PC-3 (cell line): ENCODE results near the gene PRSS27. TPM values are rescaled to one million over a fixed set of nuclear protein-coding genes. Genes with fewer than 3 reads are reported as not detected.

ENCODE experiments used
- ATAC-seq: fragments of 200-7000 bp; cut with Tn5 transposase; 2 replicates; pipeline ENCODE4 v1.9.1; 2020; ENCODE audit warnings: mild to moderate bottlenecking, moderate library complexity
- BruUV-seq: library from RNA; stranded (reverse); fragments of 400-500 nt; replicated peaks from 2 replicates; lab custom pipeline; 2021; lab: Mats Ljungman, UMichigan
- CTCF ChIA-PET: fragments of 300-600 bp; sonication (Branson Sonifier 250); formaldehyde crosslinking; loops from one replicate; lab custom pipeline; 2022; ENCODE audit warnings: antibody characterized with exemption; lab: Charles Lee
- POLR2A ChIA-PET: fragments of 300-600 bp; sonication (Branson Sonifier 250); formaldehyde crosslinking; loops from one replicate; lab custom pipeline; 2022; ENCODE audit warnings: antibody characterized with exemption; ENCODE audit not compliant: unreplicated experiment; lab: Charles Lee
- DNase-seq: peaks from one replicate; pipeline ENCODE4 v3.0.0-alpha.2; 2015
- H2AFZ ChIP-seq: fragments of 300-600 bp; sonication (generic); 2 replicates; pipeline ENCODE4 v1.6.0; 2016; ENCODE audit warnings: antibody characterized with exemption, low read length
- H3F3A ChIP-seq: fragments of 300-600 bp; sonication (generic); one replicate; pipeline ENCODE4 v1.6.0; 2017; ENCODE audit warnings: antibody characterized with exemption, low read length, control low read depth, mild to moderate bottlenecking; ENCODE audit not compliant: unreplicated experiment
- H3K27ac ChIP-seq: fragments of 300-600 bp; sonication (generic); 2 replicates; pipeline ENCODE4 v1.5.1; 2016; ENCODE audit warnings: mild to moderate bottlenecking, low read length
- H3K27me3 ChIP-seq: fragments of 300-600 bp; sonication (generic); 2 replicates; pipeline ENCODE4 v1.6.1; 2016; ENCODE audit warnings: low read length, mixed read lengths
- H3K36me3 ChIP-seq: fragments of 300-600 bp; sonication (generic); 2 replicates; pipeline ENCODE4 v1.6.1; 2016; ENCODE audit warnings: low read depth, mixed run types, low read length, mixed read lengths
- H3K4me1 ChIP-seq: fragments of 300-600 bp; sonication (generic); 2 replicates; pipeline ENCODE4 v1.5.1; 2016; ENCODE audit warnings: low read length; ENCODE audit not compliant: insufficient read depth
- H3K4me2 ChIP-seq: fragments of 300-600 bp; sonication (generic); 2 replicates; pipeline ENCODE4 v1.6.0; 2016; ENCODE audit warnings: low read length
- H3K4me3 ChIP-seq: fragments of 300-600 bp; sonication (generic); 2 replicates; pipeline ENCODE4 v1.5.1; 2016; ENCODE audit warnings: mild to moderate bottlenecking, low read length, mixed read lengths
- H3K79me2 ChIP-seq: fragments of 300-600 bp; sonication (generic); 2 replicates; pipeline ENCODE4 v1.6.1; 2017; ENCODE audit warnings: low read length, mixed read lengths
- H3K9ac ChIP-seq: fragments of 300-600 bp; sonication (generic); 2 replicates; pipeline ENCODE4 v1.6.0; 2016; ENCODE audit warnings: mild to moderate bottlenecking, low read length
- H3K9me2 ChIP-seq: fragments of 300-600 bp; sonication (generic); replicated peaks from 2 replicates; pipeline ENCODE4 v1.6.1; 2016; ENCODE audit warnings: mixed run types, low read length, mixed read lengths
- H3K9me3 ChIP-seq: fragments of 300-600 bp; sonication (generic); 2 replicates; pipeline ENCODE4 v1.6.1; 2016; ENCODE audit warnings: low read length, mixed read lengths
- H4K20me1 ChIP-seq: fragments of 300-600 bp; sonication (generic); 2 replicates; pipeline ENCODE4 v1.6.1; 2016; ENCODE audit warnings: low read length, mixed read lengths
- EZH2 ChIP-seq: fragments of 300-600 bp; sonication (generic); IDR thresholded peaks from one replicate; pipeline ENCODE4 v1.6.1; 2017; ENCODE audit warnings: antibody characterized with exemption, mild to moderate bottlenecking, low read length; ENCODE audit not compliant: unreplicated experiment
- EZH2phosphoT487 ChIP-seq: fragments of 300-600 bp; sonication (generic); IDR thresholded peaks from 2 replicates; pipeline ENCODE4 v1.6.1; 2018; ENCODE audit warnings: mild to moderate bottlenecking, antibody characterized with exemption, low read length, borderline replicate concordance
- intact Hi-C: fragments of 100-400 bp; cut with micrococcal nuclease; formaldehyde crosslinking; loops from 2 replicates; pipeline ENCODE4 v1.9.0; 2023
- total RNA-seq: library from RNA; depleted of rRNA; stranded (reverse); fragments of >200 nt; gene quantifications from 2 replicates; pipeline ENCODE4 v1.2.3, GENCODE V29; 2014; rRNA removed
- TF ChIP-seq, protein P1 (sequence below): fragments of 300-600 bp; sonication (generic); conservative IDR thresholded peaks from 2 replicates; pipeline ENCODE4 v1.5.1; 2017; ENCODE audit warnings: antibody characterized with exemption, low read depth, mild to moderate bottlenecking, low read length

The PRSS27 gene
- total RNA-seq, 1 experiment from 2014 or later, result 1.2 TPM

DNA sequence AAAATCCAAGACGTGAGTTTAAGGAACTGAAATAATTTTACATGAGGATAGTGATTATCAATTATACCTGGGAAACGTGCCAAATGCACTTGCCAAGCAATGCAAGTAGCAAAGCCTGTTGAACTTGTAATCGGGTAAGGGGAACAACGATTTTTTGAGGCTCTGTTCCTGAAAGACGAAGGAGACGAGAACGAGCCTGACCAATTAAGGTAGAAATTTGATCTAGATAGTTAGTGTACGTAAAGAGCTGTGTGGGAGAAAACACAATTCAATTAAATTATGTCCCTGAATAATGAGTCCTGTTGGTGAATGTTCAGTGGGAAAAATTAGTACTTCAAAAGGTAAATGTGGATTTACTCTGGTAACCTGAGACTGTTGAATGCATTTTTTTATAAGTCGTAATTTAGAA is 55.4 kb downstream of the PRSS27 start:
- TF ChIP-seq EZH2 (no peak), EZH2phosphoT487 (no peak)
- TF ChIP-seq, protein P1, sequence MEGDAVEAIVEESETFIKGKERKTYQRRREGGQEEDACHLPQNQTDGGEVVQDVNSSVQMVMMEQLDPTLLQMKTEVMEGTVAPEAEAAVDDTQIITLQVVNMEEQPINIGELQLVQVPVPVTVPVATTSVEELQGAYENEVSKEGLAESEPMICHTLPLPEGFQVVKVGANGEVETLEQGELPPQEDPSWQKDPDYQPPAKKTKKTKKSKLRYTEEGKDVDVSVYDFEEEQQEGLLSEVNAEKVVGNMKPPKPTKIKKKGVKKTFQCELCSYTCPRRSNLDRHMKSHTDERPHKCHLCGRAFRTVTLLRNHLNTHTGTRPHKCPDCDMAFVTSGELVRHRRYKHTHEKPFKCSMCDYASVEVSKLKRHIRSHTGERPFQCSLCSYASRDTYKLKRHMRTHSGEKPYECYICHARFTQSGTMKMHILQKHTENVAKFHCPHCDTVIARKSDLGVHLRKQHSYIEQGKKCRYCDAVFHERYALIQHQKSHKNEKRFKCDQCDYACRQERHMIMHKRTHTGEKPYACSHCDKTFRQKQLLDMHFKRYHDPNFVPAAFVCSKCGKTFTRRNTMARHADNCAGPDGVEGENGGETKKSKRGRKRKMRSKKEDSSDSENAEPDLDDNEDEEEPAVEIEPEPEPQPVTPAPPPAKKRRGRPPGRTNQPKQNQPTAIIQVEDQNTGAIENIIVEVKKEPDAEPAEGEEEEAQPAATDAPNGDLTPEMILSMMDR, result no peak
- CTCF ChIA-PET, result no interaction called here
- BruUV-seq, result no TSS peak
- no peaks in the 10 kb centered on the region for H4K20me1 ChIP-seq
- H3K27ac ChIP-seq, result peak overlapping the region; percentile 97
- peak overlapping the region; percentile 76 for H3K4me2 ChIP-seq
- ATAC-seq (no peak), DNase-seq (peak; percentile 57)
- no peaks in the 10 kb centered on the region for H3K9me3 ChIP-seq
- peaks cover 27% of the 10 kb centered on the region for H3K4me1 ChIP-seq
- H3K36me3 ChIP-seq, result no peaks in the 10 kb centered on the region
- H3K9ac ChIP-seq, result peak overlapping the region; percentile 72
- H3K4me3 ChIP-seq, result peak overlapping the region; percentile 44
- H3K27me3 ChIP-seq, result no peaks in the 10 kb centered on the region
- peaks cover 3% of the 10 kb centered on the region for H3F3A ChIP-seq
- POLR2A ChIA-PET, result no interaction called here
- H3K79me2 ChIP-seq, result no peaks in the 10 kb centered on the region
- intact Hi-C loops, result no loop called here
- H3K9me2 ChIP-seq, result no peaks in the 10 kb centered on the region
- peak overlapping the region; percentile 59; the same call in 1 of the 2 replicates for H2AFZ ChIP-seq

DNA sequence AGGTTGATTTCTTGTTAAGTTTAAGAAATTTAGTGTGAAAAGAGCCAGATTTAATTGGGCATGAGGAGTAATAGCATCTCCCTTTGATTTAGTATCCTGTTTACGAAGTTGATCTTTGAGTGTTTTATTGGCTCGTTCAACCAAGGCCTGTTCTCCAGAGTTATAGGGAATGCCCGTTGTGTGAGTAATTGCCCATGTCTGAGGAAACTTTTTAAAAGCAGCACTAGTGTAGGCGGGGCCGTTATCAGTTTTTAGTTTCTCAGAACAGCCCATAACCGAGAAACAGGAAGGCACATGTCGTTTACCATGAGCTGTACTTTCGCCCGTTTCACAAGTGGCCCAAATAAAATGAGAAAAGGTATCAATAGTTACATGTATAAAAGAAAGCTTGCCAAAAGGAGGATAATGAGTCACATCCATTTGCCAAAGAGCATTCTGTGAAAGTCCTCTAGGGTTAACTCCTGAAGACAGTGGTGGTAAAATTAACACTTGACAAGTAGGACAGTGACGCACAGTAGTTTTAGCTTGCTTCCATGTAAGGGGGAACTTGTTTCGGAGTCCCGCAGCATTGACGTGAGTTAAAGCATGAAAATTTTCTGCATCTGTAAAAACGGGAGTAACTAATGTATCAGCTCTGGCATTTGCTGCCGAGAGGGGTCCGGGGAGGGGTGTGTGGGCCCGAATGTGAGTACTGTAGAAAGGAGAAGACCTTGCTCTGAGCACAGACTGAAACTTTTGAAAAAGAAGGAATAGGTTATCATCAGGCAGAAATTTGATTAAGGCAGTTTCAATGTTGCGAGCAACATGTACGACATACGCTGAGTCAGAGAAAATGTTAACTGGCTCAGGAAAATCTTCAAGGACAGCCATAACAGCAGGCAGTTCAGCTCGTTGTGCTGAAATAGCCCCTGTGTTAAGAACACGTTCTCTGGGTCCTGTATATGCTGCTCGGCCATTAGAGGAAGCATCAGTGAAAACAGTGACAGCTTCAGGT is 56.2 kb downstream of the PRSS27 start:
- Histone ChIP-seq H3K4me2 (peak overlapping the region; percentile 76), H3K9ac (peak overlapping the region; percentile 72), H3K36me3 (no peaks in the 10 kb centered on the region), H3K27me3 (no peaks in the 10 kb centered on the region), H3K79me2 (no peaks in the 10 kb centered on the region), H3K4me3 (peak overlapping the region; percentile 44; the same call in 1 of the 2 replicates), H3K9me3 (no peaks in the 10 kb centered on the region), H3K4me1 (peaks cover 27% of the 10 kb centered on the region), H4K20me1 (no peaks in the 10 kb centered on the region), H3K27ac (peak overlapping the region; percentile 97), H2AFZ (peak overlapping the region; percentile 59), H3F3A (peaks cover 3% of the 10 kb centered on the region), H3K9me2 (no peaks in the 10 kb centered on the region)
- intact Hi-C loops, result no loop called here
- peak; percentile 96 for ATAC-seq
- TF ChIP-seq, protein P1, result no peak
- TF ChIP-seq EZH2phosphoT487 (no peak), EZH2 (no peak)
- BruUV-seq, result no TSS peak
- peak; percentile 81 for DNase-seq
- CTCF ChIA-PET, result no interaction called here
- POLR2A ChIA-PET, result no interaction called here

Other genes with a start within 250 kb of the PRSS27 start
- gene NTN3, start 248.9 kb downstream of the PRSS27 start, total RNA-seq, result not detected in 2 replicates
- gene TBC1D24, start 245.1 kb downstream of the PRSS27 start, total RNA-seq, result 11.3 and 15.2 TPM in 2 replicates
- 67.4 and 80.2 TPM in 2 replicates for gene ATP6V0C, start 206.3 kb downstream of the PRSS27 start, total RNA-seq
- gene AMDHD2, start 199.9 kb downstream of the PRSS27 start, total RNA-seq, result 50.3 and 62.8 TPM in 2 replicates
- gene CEMP1, start 188.8 kb downstream of the PRSS27 start, total RNA-seq, result 0.46 TPM in 1 of 2 replicates, not detected in the other
- 13.7 and 18.9 TPM in 2 replicates for gene PDPK1, start 182.2 kb downstream of the PRSS27 start, total RNA-seq
- gene KCTD5, start 37.7 kb downstream of the PRSS27 start, total RNA-seq, result 52.2 and 62.1 TPM in 2 replicates
- gene SRRM2, start 32.4 kb upstream of the PRSS27 start, total RNA-seq, result 72.6 and 182 TPM in 2 replicates
- 203 and 289 TPM in 2 replicates for gene ELOB, start 57.1 kb upstream of the PRSS27 start, total RNA-seq
- 0.11 TPM in 1 of 2 replicates, not detected in the other for gene PRSS33, start 67.3 kb upstream of the PRSS27 start, total RNA-seq
- not detected in 2 replicates for gene PRSS41, start 78.2 kb upstream of the PRSS27 start, total RNA-seq
- not detected in 2 replicates for gene PRSS21, start 97.0 kb upstream of the PRSS27 start, total RNA-seq
- gene ZG16B, start 110.1 kb upstream of the PRSS27 start, total RNA-seq, result 8.6 and 17.0 TPM in 2 replicates
- gene PRSS22, start 137.9 kb upstream of the PRSS27 start, total RNA-seq, result 36.9 and 42.5 TPM in 2 replicates
- gene FLYWCH2, start 163.0 kb upstream of the PRSS27 start, total RNA-seq, result 92.0 and 100 TPM in 2 replicates
- gene FLYWCH1, start 191.7 kb upstream of the PRSS27 start, total RNA-seq, result 41.4 and 54.7 TPM in 2 replicates
- gene KREMEN2, start 244.1 kb upstream of the PRSS27 start, total RNA-seq, result 3.6 and 7.1 TPM in 2 replicates
- gene PAQR4, start 249.1 kb upstream of the PRSS27 start, total RNA-seq, result 37.9 and 45.0 TPM in 2 replicates